ENCODE data around the gene DNMT3B. TPM values are rescaled to one million over a fixed set of nuclear protein-coding genes. Genes with fewer than 3 reads are reported as not detected.

Gene DNMT3B
- total and polyA plus RNA-seq, 9 of the 15 experiments (the other 6 are each of a cell fraction or from before 2014, with no cell fraction given), result 9.3 to 74.8 (median 49.1) TPM

- TF ChIP-seq, protein P1, sequence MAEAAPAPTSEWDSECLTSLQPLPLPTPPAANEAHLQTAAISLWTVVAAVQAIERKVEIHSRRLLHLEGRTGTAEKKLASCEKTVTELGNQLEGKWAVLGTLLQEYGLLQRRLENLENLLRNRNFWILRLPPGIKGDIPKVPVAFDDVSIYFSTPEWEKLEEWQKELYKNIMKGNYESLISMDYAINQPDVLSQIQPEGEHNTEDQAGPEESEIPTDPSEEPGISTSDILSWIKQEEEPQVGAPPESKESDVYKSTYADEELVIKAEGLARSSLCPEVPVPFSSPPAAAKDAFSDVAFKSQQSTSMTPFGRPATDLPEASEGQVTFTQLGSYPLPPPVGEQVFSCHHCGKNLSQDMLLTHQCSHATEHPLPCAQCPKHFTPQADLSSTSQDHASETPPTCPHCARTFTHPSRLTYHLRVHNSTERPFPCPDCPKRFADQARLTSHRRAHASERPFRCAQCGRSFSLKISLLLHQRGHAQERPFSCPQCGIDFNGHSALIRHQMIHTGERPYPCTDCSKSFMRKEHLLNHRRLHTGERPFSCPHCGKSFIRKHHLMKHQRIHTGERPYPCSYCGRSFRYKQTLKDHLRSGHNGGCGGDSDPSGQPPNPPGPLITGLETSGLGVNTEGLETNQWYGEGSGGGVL (CRISPR knock-in tag; IDR thresholded peaks at IDR 0.05), result no peak
- no peak for TF ChIP-seq SAFB2 (IDR thresholded peaks at IDR 0.05; ENCODE audit: borderline replicate concordance, low read depth, low read length, severe bottlenecking)
- TF ChIP-seq NCOA2 (IDR thresholded peaks at IDR 0.05; ENCODE audit: partially characterized antibody in 2 of 2), result no peak
- no peak for TF ChIP-seq BHLHE40 (IDR thresholded peaks at IDR 0.05; ENCODE audit: low read length)
- TF ChIP-seq TAL1 (IDR thresholded peaks at IDR 0.05), result no peak
- no peak for TF ChIP-seq SIRT6 (IDR thresholded peaks at IDR 0.05; ENCODE audit: low read depth, low read length)
- TF ChIP-seq SUPT5H (IDR thresholded peaks at IDR 0.05), result no peak
- TF ChIP-seq, protein P2, sequence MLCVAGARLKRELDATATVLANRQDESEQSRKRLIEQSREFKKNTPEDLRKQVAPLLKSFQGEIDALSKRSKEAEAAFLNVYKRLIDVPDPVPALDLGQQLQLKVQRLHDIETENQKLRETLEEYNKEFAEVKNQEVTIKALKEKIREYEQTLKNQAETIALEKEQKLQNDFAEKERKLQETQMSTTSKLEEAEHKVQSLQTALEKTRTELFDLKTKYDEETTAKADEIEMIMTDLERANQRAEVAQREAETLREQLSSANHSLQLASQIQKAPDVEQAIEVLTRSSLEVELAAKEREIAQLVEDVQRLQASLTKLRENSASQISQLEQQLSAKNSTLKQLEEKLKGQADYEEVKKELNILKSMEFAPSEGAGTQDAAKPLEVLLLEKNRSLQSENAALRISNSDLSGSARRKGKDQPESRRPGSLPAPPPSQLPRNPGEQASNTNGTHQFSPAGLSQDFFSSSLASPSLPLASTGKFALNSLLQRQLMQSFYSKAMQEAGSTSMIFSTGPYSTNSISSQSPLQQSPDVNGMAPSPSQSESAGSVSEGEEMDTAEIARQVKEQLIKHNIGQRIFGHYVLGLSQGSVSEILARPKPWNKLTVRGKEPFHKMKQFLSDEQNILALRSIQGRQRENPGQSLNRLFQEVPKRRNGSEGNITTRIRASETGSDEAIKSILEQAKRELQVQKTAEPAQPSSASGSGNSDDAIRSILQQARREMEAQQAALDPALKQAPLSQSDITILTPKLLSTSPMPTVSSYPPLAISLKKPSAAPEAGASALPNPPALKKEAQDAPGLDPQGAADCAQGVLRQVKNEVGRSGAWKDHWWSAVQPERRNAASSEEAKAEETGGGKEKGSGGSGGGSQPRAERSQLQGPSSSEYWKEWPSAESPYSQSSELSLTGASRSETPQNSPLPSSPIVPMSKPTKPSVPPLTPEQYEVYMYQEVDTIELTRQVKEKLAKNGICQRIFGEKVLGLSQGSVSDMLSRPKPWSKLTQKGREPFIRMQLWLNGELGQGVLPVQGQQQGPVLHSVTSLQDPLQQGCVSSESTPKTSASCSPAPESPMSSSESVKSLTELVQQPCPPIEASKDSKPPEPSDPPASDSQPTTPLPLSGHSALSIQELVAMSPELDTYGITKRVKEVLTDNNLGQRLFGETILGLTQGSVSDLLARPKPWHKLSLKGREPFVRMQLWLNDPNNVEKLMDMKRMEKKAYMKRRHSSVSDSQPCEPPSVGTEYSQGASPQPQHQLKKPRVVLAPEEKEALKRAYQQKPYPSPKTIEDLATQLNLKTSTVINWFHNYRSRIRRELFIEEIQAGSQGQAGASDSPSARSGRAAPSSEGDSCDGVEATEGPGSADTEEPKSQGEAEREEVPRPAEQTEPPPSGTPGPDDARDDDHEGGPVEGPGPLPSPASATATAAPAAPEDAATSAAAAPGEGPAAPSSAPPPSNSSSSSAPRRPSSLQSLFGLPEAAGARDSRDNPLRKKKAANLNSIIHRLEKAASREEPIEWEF (CRISPR knock-in tag; IDR thresholded peaks at IDR 0.05), result no peak
- TF ChIP-seq KLF1 (tag; IDR thresholded peaks at IDR 0.05), result no peak
- no peak for TF ChIP-seq TSHZ1 (CRISPR knock-in tag; IDR thresholded peaks at IDR 0.05)
- TF ChIP-seq, protein P3, sequence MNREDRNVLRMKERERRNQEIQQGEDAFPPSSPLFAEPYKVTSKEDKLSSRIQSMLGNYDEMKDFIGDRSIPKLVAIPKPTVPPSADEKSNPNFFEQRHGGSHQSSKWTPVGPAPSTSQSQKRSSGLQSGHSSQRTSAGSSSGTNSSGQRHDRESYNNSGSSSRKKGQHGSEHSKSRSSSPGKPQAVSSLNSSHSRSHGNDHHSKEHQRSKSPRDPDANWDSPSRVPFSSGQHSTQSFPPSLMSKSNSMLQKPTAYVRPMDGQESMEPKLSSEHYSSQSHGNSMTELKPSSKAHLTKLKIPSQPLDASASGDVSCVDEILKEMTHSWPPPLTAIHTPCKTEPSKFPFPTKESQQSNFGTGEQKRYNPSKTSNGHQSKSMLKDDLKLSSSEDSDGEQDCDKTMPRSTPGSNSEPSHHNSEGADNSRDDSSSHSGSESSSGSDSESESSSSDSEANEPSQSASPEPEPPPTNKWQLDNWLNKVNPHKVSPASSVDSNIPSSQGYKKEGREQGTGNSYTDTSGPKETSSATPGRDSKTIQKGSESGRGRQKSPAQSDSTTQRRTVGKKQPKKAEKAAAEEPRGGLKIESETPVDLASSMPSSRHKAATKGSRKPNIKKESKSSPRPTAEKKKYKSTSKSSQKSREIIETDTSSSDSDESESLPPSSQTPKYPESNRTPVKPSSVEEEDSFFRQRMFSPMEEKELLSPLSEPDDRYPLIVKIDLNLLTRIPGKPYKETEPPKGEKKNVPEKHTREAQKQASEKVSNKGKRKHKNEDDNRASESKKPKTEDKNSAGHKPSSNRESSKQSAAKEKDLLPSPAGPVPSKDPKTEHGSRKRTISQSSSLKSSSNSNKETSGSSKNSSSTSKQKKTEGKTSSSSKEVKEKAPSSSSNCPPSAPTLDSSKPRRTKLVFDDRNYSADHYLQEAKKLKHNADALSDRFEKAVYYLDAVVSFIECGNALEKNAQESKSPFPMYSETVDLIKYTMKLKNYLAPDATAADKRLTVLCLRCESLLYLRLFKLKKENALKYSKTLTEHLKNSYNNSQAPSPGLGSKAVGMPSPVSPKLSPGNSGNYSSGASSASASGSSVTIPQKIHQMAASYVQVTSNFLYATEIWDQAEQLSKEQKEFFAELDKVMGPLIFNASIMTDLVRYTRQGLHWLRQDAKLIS (CRISPR knock-in tag; IDR thresholded peaks at IDR 0.05), result no peak
- no peak for TF ChIP-seq SPI1 (IDR thresholded peaks at IDR 0.05; ENCODE audit: borderline replicate concordance, low read depth, low read length)
Measured at GRCh38 chr20:32743237-32744112, 18.7 kb upstream of the DNMT3B start, which contains the start of gene COMMD7 (continued).

Data from K562 (cell line).